K562 (cell line): ENCODE data around the gene PELI2. TPM values are rescaled to one million over a fixed set of nuclear protein-coding genes. Genes with fewer than 3 reads are reported as not detected.

Experiments
- ATAC-seq: fragments of 200-7000 bp; cut with Tn5 transposase; 3 replicates; pipeline ENCODE4 v1.9.1; 2020; ENCODE audit warnings: moderate library complexity
- BruUV-seq: library from RNA; stranded (reverse); fragments of 400-500 nt; replicated peaks from 2 replicates; lab custom pipeline; 2021; lab: Mats Ljungman, UMichigan
- CTCF ChIA-PET: fragments of 300-600 bp; formaldehyde crosslinking; extraction: SDS; loops from one replicate; lab custom pipeline; 2021; ENCODE audit warnings: low intra/inter-chr PET ratio; lab: Yijun Ruan, JAX
- POLR2A ChIA-PET: fragments of 300-600, 350-650 bp; sonication (Branson Sonifier 250); formaldehyde crosslinking; extraction: SDS; loops from one replicate; lab custom pipeline; 2021; ENCODE audit warnings: antibody characterized with exemption, inconsistent platforms; lab: Yijun Ruan, JAX
- DNase-seq, 4 experiments: peaks; one replicate each; pipeline versions ENCODE4 v3.0.0 to v3.0.0-alpha.2; 2011 to 2018; ENCODE audit warnings: low spot score in 3 of 4, mixed read lengths in 3 of 4; ENCODE audit errors: extremely low read depth in 1 of 4
- FAIRE-seq: peaks from 2 replicates; lab custom pipeline; 2011; peaks lifted over from hg19 to GRCh38; lab: Jason Lieb, UNC
- H2AFZ ChIP-seq: 2 replicates; pipeline ENCODE4 v1.6.0; 2011; ENCODE audit warnings: low read depth, low read length, control low read depth, inconsistent platforms
- H3K27ac ChIP-seq: fragments of 200-600 bp; 3 replicates; pipeline ENCODE4 v1.8.0; 2011; ENCODE audit warnings: low read depth, mild to moderate bottlenecking, control low read depth, inconsistent platforms, low read length, moderate library complexity, mixed read lengths; ENCODE audit errors: extremely low read depth
- H3K27me3 ChIP-seq, 2 experiments: fragments of 300-600 bp in 1 of 2; 2 replicates in 1 of 2; 3 replicates in 1 of 2; pipeline versions ENCODE4 v1.6.0 to v1.8.0; 2011; ENCODE audit warnings: inconsistent platforms in 2 of 2, low read length in 2 of 2, mild to moderate bottlenecking in 1 of 2, mixed read lengths in 1 of 2, moderate library complexity in 1 of 2; ENCODE audit not compliant: control insufficient read depth in 2 of 2, insufficient read depth in 2 of 2
- H3K36me3 ChIP-seq: fragments of 300-600 bp; 3 replicates; pipeline ENCODE4 v1.8.0; 2011; ENCODE audit warnings: mild to moderate bottlenecking, low read length, inconsistent platforms; ENCODE audit not compliant: control insufficient read depth, insufficient read depth
- H3K4me1 ChIP-seq, 2 experiments: fragments of 200-600 bp in 1 of 2; replicated peaks in 1 of 2; 2 replicates in 1 of 2; 3 replicates in 1 of 2; pipeline versions ENCODE4 v1.5.1 to v1.8.0; 2011; ENCODE audit warnings: inconsistent platforms in 2 of 2, low read length in 2 of 2, mild to moderate bottlenecking in 1 of 2, mixed read lengths in 1 of 2, moderate library complexity in 1 of 2; ENCODE audit not compliant: control insufficient read depth in 2 of 2, insufficient read depth in 2 of 2
- H3K4me2 ChIP-seq: 2 replicates; pipeline ENCODE4 v1.6.1; 2011; ENCODE audit warnings: low read length, control low read depth, inconsistent platforms, mixed read lengths; ENCODE audit not compliant: insufficient read depth
- H3K4me3 ChIP-seq: fragments of 200-600 bp; sonication (generic), shearing (Covaris generic); 2 replicates; pipeline ENCODE4 v1.5.1; 2016; ENCODE audit warnings: control low read depth, inconsistent platforms
- H3K79me2 ChIP-seq: fragments of 200-600 bp; 3 replicates; pipeline ENCODE4 v1.8.0; 2011; ENCODE audit warnings: low read length, inconsistent platforms; ENCODE audit not compliant: control insufficient read depth, insufficient read depth
- H3K9ac ChIP-seq, 2 experiments: 2 replicates each; pipeline versions ENCODE4 v1.6.0 to v1.6.1; 2011; ENCODE audit warnings: low read depth in 2 of 2, low read length in 2 of 2, control low read depth in 1 of 2, inconsistent platforms in 1 of 2, mild to moderate bottlenecking in 1 of 2, mixed read lengths in 1 of 2; ENCODE audit not compliant: insufficient read depth in 1 of 2
- H3K9me1 ChIP-seq: one replicate; pipeline ENCODE4 v1.6.0; 2011; ENCODE audit warnings: inconsistent platforms, mild to moderate bottlenecking, low read length, moderate library complexity; ENCODE audit not compliant: control insufficient read depth, insufficient read depth
- H3K9me3 ChIP-seq: replicated peaks from 2 replicates; pipeline ENCODE4 v1.5.1; 2011; ENCODE audit warnings: low read depth, low read length, inconsistent platforms; ENCODE audit not compliant: control insufficient read depth, insufficient read depth
- H4K20me1 ChIP-seq: replicated peaks from 2 replicates; pipeline ENCODE4 v1.6.1; 2011; ENCODE audit warnings: low read length, inconsistent platforms, mixed read lengths; ENCODE audit not compliant: control insufficient read depth, insufficient read depth
- BCL6 ChIP-seq: fragments of 250-450 bp; sonication (Bioruptor Pico); IDR thresholded peaks from 2 replicates; pipeline ENCODE4 v1.4.0; 2020
- E2F3 ChIP-seq: fragments of 250-450 bp; sonication (Bioruptor Pico); IDR thresholded peaks from 2 replicates; pipeline ENCODE4 v1.4.0; 2020; ENCODE audit warnings: mild to moderate bottlenecking
- GABPB2 ChIP-seq: fragments of 250-450 bp; sonication (Bioruptor Pico); conservative IDR thresholded peaks from 2 replicates; pipeline ENCODE4 v1.5.1; 2021; ENCODE audit warnings: mild to moderate bottlenecking
- HNRNPH1 ChIP-seq: fragments of 200-400 bp; formaldehyde crosslinking; optimal IDR thresholded peaks from 2 replicates; pipeline ENCODE3; 2017; ENCODE audit warnings: low read depth, mild to moderate bottlenecking, low read length, moderate library complexity
- SREBF2 ChIP-seq: sonication (generic); formaldehyde crosslinking; IDR thresholded peaks from 2 replicates; pipeline ENCODE4 v1.4.0; 2020; ENCODE audit warnings: mild to moderate bottlenecking, missing genetic modification reagents
- ZNF347 ChIP-seq: fragments of 450-650 bp; formaldehyde crosslinking; IDR thresholded peaks from 2 replicates; pipeline ENCODE4 v1.4.0; 2020; ENCODE audit warnings: low read depth, mild to moderate bottlenecking, moderate library complexity
- ZNF780A ChIP-seq: fragments of 250-450 bp; sonication (Bioruptor Pico); IDR thresholded peaks from 2 replicates; pipeline ENCODE4 v1.5.0; 2021; ENCODE audit warnings: mild to moderate bottlenecking
- WGBS: fragments of 100-300 bp; shearing (Covaris generic); methylation state at CpG from one replicate; pipeline ENCODE4 v1.1.6; 2016; ENCODE audit warnings: low coverage, mixed read lengths; ENCODE audit not compliant: insufficient coverage; ENCODE audit errors: missing lambda C conversion rate; 5-methylcytosine and 5-hydroxymethylcytosine counted together
- in situ Hi-C: fragments of 300-500 bp; cut with MboI; formaldehyde crosslinking; loops from 4 replicates; pipeline ENCODE4 v1.15.0; 2018; ENCODE audit warnings: inconsistent platforms, mixed read lengths
- intact Hi-C: fragments of 100-400 bp; cut with micrococcal nuclease; formaldehyde crosslinking; loops from 2 replicates; pipeline ENCODE4 v1.14.2; 2022
- polyA plus RNA-seq, 8 experiments: library from polyadenylated mRNA; depleted of rRNA in 4 of 8; stranded (reverse) in 5 of 8; unstranded in 3 of 8; fragments of >200 nt; fragmentation: Nextera tagmentation in 2 of 8; fragmentation: Illumina TruSeq in 1 of 8; extraction: Ambion mirVana in 2 of 8; extraction: Trizol in 1 of 8; gene quantifications; 2 replicates each; pipeline versions ENCODE4 v1.2.1 to v1.2.3, GENCODE V29; 2011 to 2014; ENCODE audit warnings: inconsistent platforms in 1 of 8, missing spikeins in 1 of 8
- total RNA-seq, 7 experiments: library from RNA; depleted of rRNA in 6 of 7; stranded (reverse); fragments of >200 nt in 6 of 7; fragmentation: Illumina TruSeq in 2 of 7; extraction: Trizol in 2 of 7; gene quantifications; 2 replicates each; pipeline versions ENCODE4 v1.2.1 to v1.2.3, GENCODE V29; 2011 to 2021; ENCODE audit warnings: low replicate concordance in 1 of 7
- TF ChIP-seq, protein P1 (sequence below), 2 experiments: fragments of 450-650 bp in 1 of 2; sonication (generic) in 1 of 2; formaldehyde crosslinking in 1 of 2; IDR thresholded peaks; 2 replicates each; pipeline versions ENCODE4 v1.7.1 to v1.9.0; 2016 to 2022; ENCODE audit warnings: inconsistent platforms in 1 of 2, mild to moderate bottlenecking in 1 of 2, missing genetic modification reagents in 1 of 2
- TF ChIP-seq, protein P2 (sequence below): fragments of 250-450 bp; sonication (Bioruptor Pico); IDR thresholded peaks from 2 replicates; pipeline ENCODE4 v1.5.0; 2022; ENCODE audit warnings: mild to moderate bottlenecking
- TF ChIP-seq, protein P3 (sequence below): fragments of 450-650 bp; formaldehyde crosslinking; IDR thresholded peaks from 2 replicates; pipeline ENCODE4 v1.4.0; 2020; ENCODE audit warnings: mild to moderate bottlenecking, mixed read lengths

PELI2 gene
- total and polyA plus RNA-seq, 9 of the 15 experiments (the other 6 are each of a cell fraction or from before 2014, with no cell fraction given), result 0.20 to 1.5 (median 0.44) TPM

DNA sequence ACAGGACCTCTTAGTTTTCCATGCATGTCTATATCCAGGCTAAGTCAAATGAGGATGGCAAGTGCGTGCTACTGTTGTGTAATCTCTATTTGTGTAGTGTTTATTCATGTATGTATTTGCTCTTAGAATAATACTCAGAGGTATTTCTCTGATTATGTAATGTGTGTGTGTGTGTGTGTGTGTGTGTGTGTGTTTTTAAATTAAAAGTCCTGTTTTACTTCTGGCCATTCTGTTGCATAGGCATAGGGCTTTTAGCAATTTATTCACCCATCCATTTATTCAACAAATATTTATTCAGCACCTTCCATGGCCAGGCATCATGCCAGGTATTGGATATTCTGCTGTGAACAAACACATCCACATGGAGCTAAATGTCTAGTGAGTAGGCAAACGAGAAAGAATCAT is 63.5 kb downstream of the PELI2 start:
- no peak overlapping the region for H2AFZ ChIP-seq
- DNase-seq (no peak), ATAC-seq (no peak), FAIRE-seq (no peak)
- intact Hi-C loops, result no loop called here
- H3K36me3 ChIP-seq, result no peaks in the 10 kb centered on the region
- H3K4me1 ChIP-seq, result no peaks in the 10 kb centered on the region; a peak in 1 of 5 replicates
- no peaks in the 10 kb centered on the region for H4K20me1 ChIP-seq
- in situ Hi-C loops, result no loop called here
- no peaks in the 10 kb centered on the region for H3K9me3 ChIP-seq
- BruUV-seq, result no TSS peak
- no peaks in the 10 kb centered on the region for H3K27me3 ChIP-seq
- POLR2A ChIA-PET, result no interaction called here
- H3K9ac ChIP-seq, result no peak overlapping the region
- no peak overlapping the region for H3K27ac ChIP-seq
- CTCF ChIA-PET, result interaction anchor here (0.6 kb wide), 1 partner anchor 747 kb away, joined by 3 read pairs; no protein-coding TSS in a partner anchor
- H3K79me2 ChIP-seq, result no peaks in the 10 kb centered on the region
- H3K4me2 ChIP-seq, result no peak overlapping the region
- H3K9me1 ChIP-seq, result no peaks in the 10 kb centered on the region
- H3K4me3 ChIP-seq, result no peak overlapping the region
- 23% methylated on average over 2 of the region's 2 CpGs for WGBS
- TF ChIP-seq SREBF2, result no peak
- no peak for TF ChIP-seq HNRNPH1
- no peak for TF ChIP-seq E2F3
- no peak for TF ChIP-seq GABPB2 (CRISPR knock-in tag)
- TF ChIP-seq ZNF347 (CRISPR knock-in tag), result no peak
- TF ChIP-seq, protein P1, sequence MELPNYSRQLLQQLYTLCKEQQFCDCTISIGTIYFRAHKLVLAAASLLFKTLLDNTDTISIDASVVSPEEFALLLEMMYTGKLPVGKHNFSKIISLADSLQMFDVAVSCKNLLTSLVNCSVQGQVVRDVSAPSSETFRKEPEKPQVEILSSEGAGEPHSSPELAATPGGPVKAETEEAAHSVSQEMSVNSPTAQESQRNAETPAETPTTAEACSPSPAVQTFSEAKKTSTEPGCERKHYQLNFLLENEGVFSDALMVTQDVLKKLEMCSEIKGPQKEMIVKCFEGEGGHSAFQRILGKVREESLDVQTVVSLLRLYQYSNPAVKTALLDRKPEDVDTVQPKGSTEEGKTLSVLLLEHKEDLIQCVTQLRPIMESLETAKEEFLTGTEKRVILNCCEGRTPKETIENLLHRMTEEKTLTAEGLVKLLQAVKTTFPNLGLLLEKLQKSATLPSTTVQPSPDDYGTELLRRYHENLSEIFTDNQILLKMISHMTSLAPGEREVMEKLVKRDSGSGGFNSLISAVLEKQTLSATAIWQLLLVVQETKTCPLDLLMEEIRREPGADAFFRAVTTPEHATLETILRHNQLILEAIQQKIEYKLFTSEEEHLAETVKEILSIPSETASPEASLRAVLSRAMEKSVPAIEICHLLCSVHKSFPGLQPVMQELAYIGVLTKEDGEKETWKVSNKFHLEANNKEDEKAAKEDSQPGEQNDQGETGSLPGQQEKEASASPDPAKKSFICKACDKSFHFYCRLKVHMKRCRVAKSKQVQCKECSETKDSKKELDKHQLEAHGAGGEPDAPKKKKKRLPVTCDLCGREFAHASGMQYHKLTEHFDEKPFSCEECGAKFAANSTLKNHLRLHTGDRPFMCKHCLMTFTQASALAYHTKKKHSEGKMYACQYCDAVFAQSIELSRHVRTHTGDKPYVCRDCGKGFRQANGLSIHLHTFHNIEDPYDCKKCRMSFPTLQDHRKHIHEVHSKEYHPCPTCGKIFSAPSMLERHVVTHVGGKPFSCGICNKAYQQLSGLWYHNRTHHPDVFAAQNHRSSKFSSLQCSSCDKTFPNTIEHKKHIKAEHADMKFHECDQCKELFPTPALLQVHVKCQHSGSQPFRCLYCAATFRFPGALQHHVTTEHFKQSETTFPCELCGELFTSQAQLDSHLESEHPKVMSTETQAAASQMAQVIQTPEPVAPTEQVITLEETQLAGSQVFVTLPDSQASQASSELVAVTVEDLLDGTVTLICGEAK (IDR thresholded peaks at IDR 0.05), result no peak
- TF ChIP-seq, protein P1 (CRISPR knock-in tag; IDR thresholded peaks at IDR 0.05), result no peak
- TF ChIP-seq, protein P2, sequence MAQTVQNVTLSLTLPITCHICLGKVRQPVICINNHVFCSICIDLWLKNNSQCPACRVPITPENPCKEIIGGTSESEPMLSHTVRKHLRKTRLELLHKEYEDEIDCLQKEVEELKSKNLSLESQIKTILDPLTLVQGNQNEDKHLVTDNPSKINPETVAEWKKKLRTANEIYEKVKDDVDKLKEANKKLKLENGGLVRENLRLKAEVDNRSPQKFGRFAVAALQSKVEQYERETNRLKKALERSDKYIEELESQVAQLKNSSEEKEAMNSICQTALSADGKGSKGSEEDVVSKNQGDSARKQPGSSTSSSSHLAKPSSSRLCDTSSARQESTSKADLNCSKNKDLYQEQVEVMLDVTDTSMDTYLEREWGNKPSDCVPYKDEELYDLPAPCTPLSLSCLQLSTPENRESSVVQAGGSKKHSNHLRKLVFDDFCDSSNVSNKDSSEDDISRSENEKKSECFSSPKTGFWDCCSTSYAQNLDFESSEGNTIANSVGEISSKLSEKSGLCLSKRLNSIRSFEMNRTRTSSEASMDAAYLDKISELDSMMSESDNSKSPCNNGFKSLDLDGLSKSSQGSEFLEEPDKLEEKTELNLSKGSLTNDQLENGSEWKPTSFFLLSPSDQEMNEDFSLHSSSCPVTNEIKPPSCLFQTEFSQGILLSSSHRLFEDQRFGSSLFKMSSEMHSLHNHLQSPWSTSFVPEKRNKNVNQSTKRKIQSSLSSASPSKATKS (CRISPR knock-in tag), result no peak
- TF ChIP-seq, protein P3, sequence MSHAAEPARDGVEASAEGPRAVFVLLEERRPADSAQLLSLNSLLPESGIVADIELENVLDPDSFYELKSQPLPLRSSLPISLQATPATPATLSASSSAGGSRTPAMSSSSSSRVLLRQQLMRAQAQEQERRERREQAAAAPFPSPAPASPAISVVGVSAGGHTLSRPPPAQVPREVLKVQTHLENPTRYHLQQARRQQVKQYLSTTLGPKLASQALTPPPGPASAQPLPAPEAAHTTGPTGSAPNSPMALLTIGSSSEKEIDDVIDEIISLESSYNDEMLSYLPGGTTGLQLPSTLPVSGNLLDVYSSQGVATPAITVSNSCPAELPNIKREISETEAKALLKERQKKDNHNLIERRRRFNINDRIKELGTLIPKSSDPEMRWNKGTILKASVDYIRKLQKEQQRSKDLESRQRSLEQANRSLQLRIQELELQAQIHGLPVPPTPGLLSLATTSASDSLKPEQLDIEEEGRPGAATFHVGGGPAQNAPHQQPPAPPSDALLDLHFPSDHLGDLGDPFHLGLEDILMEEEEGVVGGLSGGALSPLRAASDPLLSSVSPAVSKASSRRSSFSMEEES (CRISPR knock-in tag), result no peak
- no peak for TF ChIP-seq BCL6
- TF ChIP-seq ZNF780A (CRISPR knock-in tag), result no peak
